Measurements from ENCODE around the gene PDGFRB.

Gene PDGFRB

GRCh38 chr5:150155258-150156026, at the start of gene PDGFRB:
Gene PDGFRB, minus strand, starts transcription at chr5:150155845. Its CDS starts 18,798 bp downstream, at chr5:150137047.
- H3K4me1 ChIP-seq (ENCODE audit: control insufficient read depth in 1 of 2, insufficient read depth in 2 of 2, low read length in 2 of 2) = peaks cover 0 to 4% of the 10 kb centered on the region in 2 donors
- no peaks in the 10 kb centered on the region for H3K9me3 ChIP-seq (ENCODE audit: control insufficient read depth in 1 of 2, low read length in 2 of 2)
- peak within 1 kb of the TSS; percentile 51 to 60 for H3K4me3 ChIP-seq (ENCODE audit: low read depth in 1 of 2, low read length in 2 of 2)
- no peaks in the 10 kb centered on the region for H3K27me3 ChIP-seq (ENCODE audit: control insufficient read depth in 1 of 2, insufficient read depth in 2 of 2, low read length in 2 of 2)
- peak within 1 kb of the TSS; percentile 42 to 51 for H3K9ac ChIP-seq (ENCODE audit: low read depth in 1 of 2, low read length in 2 of 2)
- no peaks in the 10 kb centered on the region for H3K36me3 ChIP-seq (ENCODE audit: control insufficient read depth in 1 of 2, insufficient read depth in 2 of 2, low read length in 2 of 2)
- peak within 1 kb of the TSS; percentile 77 for H3K27ac ChIP-seq (ENCODE audit: low read depth, low read length)

GRCh38 chr5:150204590-150204960, 48.9 kb upstream of the PDGFRB start:
- Histone ChIP-seq H3K27me3 (ENCODE audit: control insufficient read depth in 1 of 2, insufficient read depth in 2 of 2, low read length in 2 of 2) (no peaks in the 10 kb centered on the region), H3K27ac (ENCODE audit: low read depth, low read length) (no peak overlapping the region), H3K36me3 (ENCODE audit: control insufficient read depth in 1 of 2, insufficient read depth in 2 of 2, low read length in 2 of 2) (no peaks in the 10 kb centered on the region), H3K4me3 (ENCODE audit: low read depth in 1 of 2, low read length in 2 of 2) (no peak overlapping the region), H3K4me1 (ENCODE audit: control insufficient read depth in 1 of 2, insufficient read depth in 2 of 2, low read length in 2 of 2) (peaks cover 12 to 13% of the 10 kb centered on the region in 2 donors), H3K9me3 (ENCODE audit: control insufficient read depth in 1 of 2, low read length in 2 of 2) (no peaks in the 10 kb centered on the region), H3K9ac (ENCODE audit: low read depth in 1 of 2, low read length in 2 of 2) (no peak overlapping the region)

- Histone ChIP-seq H3K9me3 (ENCODE audit: control insufficient read depth in 1 of 2, low read length in 2 of 2) (no peaks in the 10 kb centered on the region), H3K27me3 (ENCODE audit: control insufficient read depth in 1 of 2, insufficient read depth in 2 of 2, low read length in 2 of 2) (no peaks in the 10 kb centered on the region)
These were observed 48.4 kb upstream of the PDGFRB start for GRCh38 chr5:150203832-150204589.

GRCh38 chr5:150202501-150202900, 46.9 kb upstream of the PDGFRB start:
- H3K9ac ChIP-seq (ENCODE audit: low read depth in 1 of 2, low read length in 2 of 2) = no peak overlapping the region
- no peaks in the 10 kb centered on the region for H3K4me1 ChIP-seq (ENCODE audit: control insufficient read depth in 1 of 2, insufficient read depth in 2 of 2, low read length in 2 of 2)
- no peaks in the 10 kb centered on the region for H3K36me3 ChIP-seq (ENCODE audit: control insufficient read depth in 1 of 2, insufficient read depth in 2 of 2, low read length in 2 of 2)
- no peak overlapping the region for H3K27ac ChIP-seq (ENCODE audit: low read depth, low read length)
- H3K27me3 ChIP-seq (ENCODE audit: control insufficient read depth in 1 of 2, insufficient read depth in 2 of 2, low read length in 2 of 2) = no peaks in the 10 kb centered on the region
- no peak overlapping the region for H3K4me3 ChIP-seq (ENCODE audit: low read depth in 1 of 2, low read length in 2 of 2)
- H3K9me3 ChIP-seq (ENCODE audit: control insufficient read depth in 1 of 2, low read length in 2 of 2) = no peaks in the 10 kb centered on the region

More at GRCh38 chr5:150203832-150204589, 48.4 kb upstream of the PDGFRB start:
- no peak overlapping the region for H3K4me3 ChIP-seq (ENCODE audit: low read depth in 1 of 2, low read length in 2 of 2)
- H3K4me1 ChIP-seq (ENCODE audit: control insufficient read depth in 1 of 2, insufficient read depth in 2 of 2, low read length in 2 of 2) = peaks cover 7% of the 10 kb centered on the region in 2 donors
- H3K9ac ChIP-seq (ENCODE audit: low read depth in 1 of 2, low read length in 2 of 2) = no peak overlapping the region
- H3K36me3 ChIP-seq (ENCODE audit: control insufficient read depth in 1 of 2, insufficient read depth in 2 of 2, low read length in 2 of 2) = no peaks in the 10 kb centered on the region
- no peak overlapping the region for H3K27ac ChIP-seq (ENCODE audit: low read depth, low read length)

GRCh38 chr5:150197476-150197875, 41.8 kb upstream of the PDGFRB start:
- no peak overlapping the region for H3K9ac ChIP-seq (ENCODE audit: low read depth in 1 of 2, low read length in 2 of 2)
- no peaks in the 10 kb centered on the region for H3K9me3 ChIP-seq (ENCODE audit: control insufficient read depth in 1 of 2, low read length in 2 of 2)
- no peak overlapping the region for H3K27ac ChIP-seq (ENCODE audit: low read depth, low read length)
- no peaks in the 10 kb centered on the region for H3K36me3 ChIP-seq (ENCODE audit: control insufficient read depth in 1 of 2, insufficient read depth in 2 of 2, low read length in 2 of 2)
- no peak overlapping the region for H3K4me3 ChIP-seq (ENCODE audit: low read depth in 1 of 2, low read length in 2 of 2)
- no peaks in the 10 kb centered on the region for H3K4me1 ChIP-seq (ENCODE audit: control insufficient read depth in 1 of 2, insufficient read depth in 2 of 2, low read length in 2 of 2)
- H3K27me3 ChIP-seq (ENCODE audit: control insufficient read depth in 1 of 2, insufficient read depth in 2 of 2, low read length in 2 of 2) = no peaks in the 10 kb centered on the region

GRCh38 chr5:150196986-150197385, 41.3 kb upstream of the PDGFRB start:
- H3K27me3 ChIP-seq (ENCODE audit: control insufficient read depth in 1 of 2, insufficient read depth in 2 of 2, low read length in 2 of 2) = no peaks in the 10 kb centered on the region
- H3K4me1 ChIP-seq (ENCODE audit: control insufficient read depth in 1 of 2, insufficient read depth in 2 of 2, low read length in 2 of 2) = no peaks in the 10 kb centered on the region
- H3K9ac ChIP-seq (ENCODE audit: low read depth in 1 of 2, low read length in 2 of 2) = no peak overlapping the region
- H3K4me3 ChIP-seq (ENCODE audit: low read depth in 1 of 2, low read length in 2 of 2) = no peak overlapping the region
- H3K27ac ChIP-seq (ENCODE audit: low read depth, low read length) = no peak overlapping the region
- no peaks in the 10 kb centered on the region for H3K9me3 ChIP-seq (ENCODE audit: control insufficient read depth in 1 of 2, low read length in 2 of 2)
- H3K36me3 ChIP-seq (ENCODE audit: control insufficient read depth in 1 of 2, insufficient read depth in 2 of 2, low read length in 2 of 2) = no peaks in the 10 kb centered on the region

- H3K4me3 ChIP-seq (ENCODE audit: low read depth in 1 of 2, low read length in 2 of 2) = no peak overlapping the region
- no peak overlapping the region for H3K27ac ChIP-seq (ENCODE audit: low read depth, low read length)
- H3K4me1 ChIP-seq (ENCODE audit: control insufficient read depth in 1 of 2, insufficient read depth in 2 of 2, low read length in 2 of 2) = no peaks in the 10 kb centered on the region
- no peaks in the 10 kb centered on the region for H3K9me3 ChIP-seq (ENCODE audit: control insufficient read depth in 1 of 2, low read length in 2 of 2)
- no peak overlapping the region for H3K9ac ChIP-seq (ENCODE audit: low read depth in 1 of 2, low read length in 2 of 2)
- H3K27me3 ChIP-seq (ENCODE audit: control insufficient read depth in 1 of 2, insufficient read depth in 2 of 2, low read length in 2 of 2) = no peaks in the 10 kb centered on the region
- no peaks in the 10 kb centered on the region for H3K36me3 ChIP-seq (ENCODE audit: control insufficient read depth in 1 of 2, insufficient read depth in 2 of 2, low read length in 2 of 2)
These were observed 40.9 kb upstream of the PDGFRB start for GRCh38 chr5:150196514-150196913.

GRCh38 chr5:150195736-150196485, 40.3 kb upstream of the PDGFRB start:
- no peaks in the 10 kb centered on the region for H3K36me3 ChIP-seq (ENCODE audit: control insufficient read depth in 1 of 2, insufficient read depth in 2 of 2, low read length in 2 of 2)

GRCh38 chr5:150192462-150192861, 36.8 kb upstream of the PDGFRB start:
- Histone ChIP-seq H3K4me3 (ENCODE audit: low read depth in 1 of 2, low read length in 2 of 2) (no peak overlapping the region), H3K9me3 (ENCODE audit: control insufficient read depth in 1 of 2, low read length in 2 of 2) (no peaks in the 10 kb centered on the region), H3K27me3 (ENCODE audit: control insufficient read depth in 1 of 2, insufficient read depth in 2 of 2, low read length in 2 of 2) (no peaks in the 10 kb centered on the region), H3K27ac (ENCODE audit: low read depth, low read length) (no peak overlapping the region), H3K9ac (ENCODE audit: low read depth in 1 of 2, low read length in 2 of 2) (no peak overlapping the region), H3K4me1 (ENCODE audit: control insufficient read depth in 1 of 2, insufficient read depth in 2 of 2, low read length in 2 of 2) (peaks cover 17 to 22% of the 10 kb centered on the region in 2 donors), H3K36me3 (ENCODE audit: control insufficient read depth in 1 of 2, insufficient read depth in 2 of 2, low read length in 2 of 2) (no peaks in the 10 kb centered on the region)

More at GRCh38 chr5:150195736-150196485, 40.3 kb upstream of the PDGFRB start:
- Histone ChIP-seq H3K9ac (ENCODE audit: low read depth in 1 of 2, low read length in 2 of 2) (no peak overlapping the region), H3K4me1 (ENCODE audit: control insufficient read depth in 1 of 2, insufficient read depth in 2 of 2, low read length in 2 of 2) (no peaks in the 10 kb centered on the region), H3K27me3 (ENCODE audit: control insufficient read depth in 1 of 2, insufficient read depth in 2 of 2, low read length in 2 of 2) (no peaks in the 10 kb centered on the region), H3K9me3 (ENCODE audit: control insufficient read depth in 1 of 2, low read length in 2 of 2) (no peaks in the 10 kb centered on the region), H3K4me3 (ENCODE audit: low read depth in 1 of 2, low read length in 2 of 2) (no peak overlapping the region), H3K27ac (ENCODE audit: low read depth, low read length) (no peak overlapping the region)

- Histone ChIP-seq H3K36me3 (ENCODE audit: control insufficient read depth in 1 of 2, insufficient read depth in 2 of 2, low read length in 2 of 2) (no peaks in the 10 kb centered on the region), H3K4me3 (ENCODE audit: low read depth in 1 of 2, low read length in 2 of 2) (no peak overlapping the region), H3K27me3 (ENCODE audit: control insufficient read depth in 1 of 2, insufficient read depth in 2 of 2, low read length in 2 of 2) (no peaks in the 10 kb centered on the region), H3K9me3 (ENCODE audit: control insufficient read depth in 1 of 2, low read length in 2 of 2) (no peaks in the 10 kb centered on the region), H3K27ac (ENCODE audit: low read depth, low read length) (no peak overlapping the region), H3K4me1 (ENCODE audit: control insufficient read depth in 1 of 2, insufficient read depth in 2 of 2, low read length in 2 of 2) (peaks cover 32 to 33% of the 10 kb centered on the region in 2 donors), H3K9ac (ENCODE audit: low read depth in 1 of 2, low read length in 2 of 2) (no peak overlapping the region)
These were observed 35.3 kb upstream of the PDGFRB start for GRCh38 chr5:150190987-150191386.
